Neuronal stem cell (in vitro differentiated cells): ENCODE measurements around the gene MYO3B.

ENCODE experiments used
- DNase-seq: peaks from one replicate; pipeline ENCODE4 v3.0.0-alpha.2; 2013; ENCODE audit warnings: low spot score
- H2AFZ ChIP-seq: one replicate; pipeline ENCODE4 v1.6.1; 2013; ENCODE audit warnings: mild to moderate bottlenecking, low read length, inconsistent platforms
- H2AK5ac ChIP-seq: 2 replicates; pipeline ENCODE4 v1.6.1; 2013; ENCODE audit warnings: low read depth, mild to moderate bottlenecking, inconsistent platforms, low read length, moderate library complexity, mixed read lengths
- H2BK120ac ChIP-seq: 2 replicates; pipeline ENCODE4 v1.6.1; 2013; ENCODE audit warnings: low read depth, mild to moderate bottlenecking, inconsistent platforms, low read length, moderate library complexity, mixed read lengths
- H2BK12ac ChIP-seq: one replicate; pipeline ENCODE4 v1.6.1; 2013; ENCODE audit warnings: low read length, inconsistent platforms
- H2BK15ac ChIP-seq: 2 replicates; pipeline ENCODE4 v1.6.1; 2013; ENCODE audit warnings: mild to moderate bottlenecking, low read length, inconsistent platforms, mixed read lengths
- H2BK5ac ChIP-seq: one replicate; pipeline ENCODE4 v1.6.1; 2013; ENCODE audit warnings: inconsistent platforms, mild to moderate bottlenecking, low read length, moderate library complexity
- H3K14ac ChIP-seq: one replicate; pipeline ENCODE4 v1.6.1; 2013; ENCODE audit warnings: low read length, inconsistent platforms
- H3K18ac ChIP-seq: 2 replicates; pipeline ENCODE4 v1.6.1; 2013; ENCODE audit warnings: low read length, inconsistent platforms
- H3K23ac ChIP-seq: 2 replicates; pipeline ENCODE4 v1.6.1; 2013; ENCODE audit warnings: low read depth, mild to moderate bottlenecking, mixed read lengths, low read length, inconsistent platforms; ENCODE audit not compliant: poor library complexity
- H3K27ac ChIP-seq: replicated peaks from 3 replicates; pipeline ENCODE4 v1.5.1; 2013; ENCODE audit warnings: low read length, inconsistent platforms
- H3K27me3 ChIP-seq, 3 experiments: 2 replicates each; pipeline ENCODE4 v1.6.1; 2013; ENCODE audit warnings: low read length in 3 of 3, mild to moderate bottlenecking in 2 of 3, inconsistent platforms in 1 of 3, low read depth in 1 of 3, mixed read lengths in 1 of 3, moderate library complexity in 1 of 3; ENCODE audit not compliant: control insufficient read depth in 3 of 3, insufficient read depth in 3 of 3
- H3K36me3 ChIP-seq, 2 donors: replicated peaks in 1 of 2; 2 replicates each; pipeline ENCODE4 v1.6.1; 2013; ENCODE audit warnings: low read length in 2 of 2; ENCODE audit not compliant: control insufficient read depth in 2 of 2, insufficient read depth in 2 of 2
- H3K4ac ChIP-seq: 2 replicates; pipeline ENCODE4 v1.6.1; 2013; ENCODE audit warnings: inconsistent platforms, mild to moderate bottlenecking, low read length, moderate library complexity
- H3K4me1 ChIP-seq, 2 donors: 1 replicate in 1 of 2; 2 replicates in 1 of 2; pipeline ENCODE4 v1.6.1; 2013; ENCODE audit warnings: low read length in 2 of 2, low read depth in 1 of 2; ENCODE audit not compliant: control insufficient read depth in 2 of 2, insufficient read depth in 1 of 2
- H3K4me2 ChIP-seq: one replicate; pipeline ENCODE4 v1.6.1; 2013; ENCODE audit warnings: mild to moderate bottlenecking, low read length, inconsistent platforms; ENCODE audit not compliant: insufficient read depth, poor library complexity, severe bottlenecking
- H3K4me3 ChIP-seq, 2 donors: 2 replicates each; pipeline ENCODE4 v1.5.1; 2013; ENCODE audit warnings: low read length in 2 of 2, mild to moderate bottlenecking in 2 of 2, inconsistent platforms in 1 of 2, moderate library complexity in 1 of 2
- H3K79me1 ChIP-seq: one replicate; pipeline ENCODE4 v1.6.1; 2013; ENCODE audit warnings: low read depth, mild to moderate bottlenecking, inconsistent platforms, low read length, moderate library complexity
- H3K9ac ChIP-seq: one replicate; pipeline ENCODE4 v1.6.1; 2013; ENCODE audit warnings: mild to moderate bottlenecking, low read depth, low read length, inconsistent platforms; ENCODE audit not compliant: poor library complexity
- H3K9me3 ChIP-seq, 2 donors: replicated peaks in 1 of 2; 2 replicates each; pipeline versions ENCODE3 to v1.6.1; 2013; ENCODE audit warnings: low read length in 2 of 2, mild to moderate bottlenecking in 2 of 2, inconsistent platforms in 1 of 2, low read depth in 1 of 2, mixed read lengths in 1 of 2, moderate library complexity in 1 of 2; ENCODE audit not compliant: control insufficient read depth in 2 of 2, insufficient read depth in 1 of 2
- H4K8ac ChIP-seq: one replicate; pipeline ENCODE4 v1.6.1; 2013; ENCODE audit warnings: low read depth, mild to moderate bottlenecking, inconsistent platforms, low read length, moderate library complexity
- H4K91ac ChIP-seq: one replicate; pipeline ENCODE4 v1.6.1; 2013; ENCODE audit warnings: low read length, low read depth, mild to moderate bottlenecking, inconsistent platforms; ENCODE audit not compliant: poor library complexity
- WGBS, 2 donors: extraction: QIAGEN DNeasy Blood & Tissue Kit; methylation state at CpG; one replicate each; pipeline ENCODE4 v1.1.7; 2013; ENCODE audit warnings: missing lambda C conversion rate in 2 of 2, mixed read lengths in 1 of 2; ENCODE audit not compliant: insufficient read length in 2 of 2, insufficient replicate concordance in 1 of 2; ENCODE audit errors: extremely low coverage in 2 of 2; 5-methylcytosine and 5-hydroxymethylcytosine counted together

MYO3B gene

DNA sequence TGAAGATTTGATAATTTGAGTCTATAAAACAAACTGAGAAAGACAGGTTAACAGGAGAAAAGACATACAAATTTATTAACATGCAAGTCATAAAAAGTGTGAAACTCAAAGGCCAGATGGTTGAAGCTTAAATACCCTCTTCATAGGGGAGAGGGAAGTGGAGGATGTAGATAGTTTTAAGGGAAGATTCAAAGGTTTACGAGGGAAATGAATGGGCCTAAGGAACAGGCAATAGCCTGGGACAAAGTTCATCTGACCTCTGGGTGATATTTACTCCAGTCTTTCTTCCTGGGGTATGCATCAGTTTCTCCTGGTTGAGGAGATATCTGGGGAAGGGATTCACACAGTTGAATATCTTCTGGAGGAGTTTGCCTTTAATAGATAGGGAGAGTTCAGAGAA lies 322.2 kb downstream of the MYO3B start:
- H2BK12ac ChIP-seq, result no peak overlapping the region
- H3K18ac ChIP-seq, result no peak overlapping the region
- H3K4ac ChIP-seq, result no peak overlapping the region
- H3K14ac ChIP-seq, result no peak overlapping the region
- H3K4me2 ChIP-seq, result no peak overlapping the region
- H4K91ac ChIP-seq, result no peak overlapping the region
- DNase-seq, result no peak
- no peak overlapping the region for H2AFZ ChIP-seq
- no peaks in the 10 kb centered on the region for H3K36me3 ChIP-seq
- H2AK5ac ChIP-seq, result no peak overlapping the region
- H3K27ac ChIP-seq, result no peak overlapping the region
- no peak overlapping the region for H2BK5ac ChIP-seq
- no peaks in the 10 kb centered on the region for H3K9me3 ChIP-seq
- no peak overlapping the region for H2BK15ac ChIP-seq
- no CpG with 5 or more reads among the region's 1 CpG for WGBS, 2 donors
- no peak overlapping the region for H3K9ac ChIP-seq
- peaks cover 0 to 43% (median 0%) of the 10 kb centered on the region in 3 experiments for H3K27me3 ChIP-seq
- no peak overlapping the region for H3K23ac ChIP-seq
- H2BK120ac ChIP-seq, result no peak overlapping the region
- H3K79me1 ChIP-seq, result no peaks in the 10 kb centered on the region
- no peak overlapping the region for H3K4me3 ChIP-seq
- H4K8ac ChIP-seq, result no peak overlapping the region
- peaks cover 3 to 5% of the 10 kb centered on the region in 2 donors for H3K4me1 ChIP-seq

GRCh38 chr2:170500770-170501169 lies 322.8 kb downstream of the MYO3B start:
- H4K91ac ChIP-seq, result no peak overlapping the region
- H3K9ac ChIP-seq, result no peak overlapping the region
- no peak overlapping the region for H2BK12ac ChIP-seq
- H2BK15ac ChIP-seq, result no peak overlapping the region
- no peak overlapping the region for H2AK5ac ChIP-seq
- no peak overlapping the region for H2AFZ ChIP-seq
- no peak overlapping the region for H2BK5ac ChIP-seq
- H3K23ac ChIP-seq, result no peak overlapping the region
- H3K4me1 ChIP-seq, result peaks cover 4 to 7% of the 10 kb centered on the region in 2 donors
- H3K27me3 ChIP-seq, result peaks cover 0 to 49% (median 0%) of the 10 kb centered on the region in 3 experiments
- WGBS, 2 donors, result no CpG with 5 or more reads among the region's 5 CpGs
- H3K36me3 ChIP-seq, result no peaks in the 10 kb centered on the region
- H3K4me2 ChIP-seq, result no peak overlapping the region
- no peak for DNase-seq
- no peaks in the 10 kb centered on the region for H3K9me3 ChIP-seq
- H4K8ac ChIP-seq, result no peak overlapping the region
- no peak overlapping the region for H3K4me3 ChIP-seq
- H3K14ac ChIP-seq, result no peak overlapping the region
- H2BK120ac ChIP-seq, result no peak overlapping the region
- no peak overlapping the region for H3K27ac ChIP-seq
- H3K79me1 ChIP-seq, result no peaks in the 10 kb centered on the region
- H3K4ac ChIP-seq, result no peak overlapping the region
- H3K18ac ChIP-seq, result no peak overlapping the region

DNA sequence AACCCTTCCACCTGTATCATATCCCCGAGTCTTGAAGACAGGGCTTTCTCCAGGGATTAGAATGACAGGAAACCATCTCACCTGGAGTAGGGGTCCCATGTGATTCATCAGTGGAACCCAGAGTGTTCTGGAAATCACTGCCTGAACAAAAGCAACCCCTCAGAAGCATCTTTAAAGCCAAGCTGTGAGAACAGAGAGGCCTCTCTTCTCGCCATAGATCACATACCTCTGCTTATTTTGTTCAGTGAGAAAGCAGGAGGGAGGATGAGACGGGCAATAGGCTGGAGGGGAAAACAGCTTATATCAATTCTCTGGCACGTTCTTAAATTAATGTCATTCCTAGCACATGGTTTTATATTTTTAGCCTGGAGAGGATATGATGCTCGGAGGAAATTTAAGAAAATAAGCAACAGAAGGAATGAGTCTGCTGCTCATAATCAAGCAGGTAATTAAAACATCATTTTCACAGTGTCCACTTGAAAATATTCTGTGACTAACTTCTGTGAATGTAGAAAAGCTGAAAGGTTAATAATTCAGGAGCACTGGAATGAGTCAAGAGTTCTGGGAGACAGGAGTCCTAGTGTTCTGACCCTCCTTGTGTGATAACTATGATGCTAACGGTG lies 323.6 kb downstream of the MYO3B start:
- no peak overlapping the region for H2AFZ ChIP-seq
- no peaks in the 10 kb centered on the region for H3K36me3 ChIP-seq
- no peak overlapping the region for H2BK5ac ChIP-seq
- no peak overlapping the region for H2BK120ac ChIP-seq
- H3K27ac ChIP-seq, result no peak overlapping the region
- no peak overlapping the region for H2AK5ac ChIP-seq
- peaks cover 4 to 9% of the 10 kb centered on the region in 2 donors for H3K4me1 ChIP-seq
- no peak overlapping the region for H3K18ac ChIP-seq
- no peak overlapping the region for H3K23ac ChIP-seq
- no peaks in the 10 kb centered on the region for H3K79me1 ChIP-seq
- peaks cover 0 to 54% (median 0%) of the 10 kb centered on the region in 3 experiments for H3K27me3 ChIP-seq
- no peak overlapping the region for H3K9ac ChIP-seq
- no peak overlapping the region for H3K4ac ChIP-seq
- no peak overlapping the region for H2BK15ac ChIP-seq
- H3K4me2 ChIP-seq, result no peak overlapping the region
- DNase-seq, result no peak
- H4K8ac ChIP-seq, result no peak overlapping the region
- H2BK12ac ChIP-seq, result no peak overlapping the region
- no peak overlapping the region for H3K4me3 ChIP-seq
- no peak overlapping the region for H4K91ac ChIP-seq
- H3K9me3 ChIP-seq, result no peaks in the 10 kb centered on the region
- WGBS, 2 donors, result no CpG with 5 or more reads among the region's 6 CpGs
- no peak overlapping the region for H3K14ac ChIP-seq

- H3K18ac ChIP-seq, result no peak overlapping the region
- H3K27ac ChIP-seq, result no peak overlapping the region
These were observed 324.6 kb downstream of the MYO3B start for GRCh38 chr2:170502361-170503130.

More at GRCh38 chr2:170502361-170503130, 324.6 kb downstream of the MYO3B start:
- H3K79me1 ChIP-seq, result no peaks in the 10 kb centered on the region
- H3K23ac ChIP-seq, result no peak overlapping the region
- H2AFZ ChIP-seq, result no peak overlapping the region
- no peak overlapping the region for H4K91ac ChIP-seq
- WGBS, 2 donors, result no CpG with 5 or more reads among the region's 8 CpGs
- DNase-seq, result no peak
- H3K4me2 ChIP-seq, result no peak overlapping the region
- H2BK15ac ChIP-seq, result no peak overlapping the region
- no peak overlapping the region for H2BK5ac ChIP-seq
- H3K27me3 ChIP-seq, result peaks cover 0 to 54% (median 0%) of the 10 kb centered on the region in 3 experiments
- H2BK12ac ChIP-seq, result no peak overlapping the region
- H3K4me1 ChIP-seq, result peaks cover 4 to 9% of the 10 kb centered on the region in 2 donors
- no peak overlapping the region for H4K8ac ChIP-seq
- no peak overlapping the region for H3K14ac ChIP-seq
- H2AK5ac ChIP-seq, result no peak overlapping the region
- H2BK120ac ChIP-seq, result no peak overlapping the region
- no peak overlapping the region for H3K4ac ChIP-seq
- no peak overlapping the region for H3K9ac ChIP-seq
- no peak overlapping the region for H3K4me3 ChIP-seq
- H3K36me3 ChIP-seq, result no peaks in the 10 kb centered on the region
- no peaks in the 10 kb centered on the region for H3K9me3 ChIP-seq
